ENCODE results near the gene HPCAL1.

The HPCAL1 gene

GRCh38 chr2:10265329-10266132 is 37.2 kb upstream of the HPCAL1 start:
- no peak overlapping the region for H3K4me3 ChIP-seq (ENCODE audit: low read depth, low read length)
- TF ChIP-seq CTCF (IDR thresholded peaks at IDR 0.05; ENCODE audit: low read depth, low read length), result no peak

- no peak overlapping the region for H3K4me3 ChIP-seq (ENCODE audit: low read depth, low read length)
- TF ChIP-seq CTCF (IDR thresholded peaks at IDR 0.05; ENCODE audit: low read depth, low read length), result no peak
Measured at GRCh38 chr2:10266133-10266620, 36.5 kb upstream of the HPCAL1 start.

GRCh38 chr2:10267036-10267435 is 35.7 kb upstream of the HPCAL1 start:
- H3K4me3 ChIP-seq (ENCODE audit: low read depth, low read length), result no peak overlapping the region
- TF ChIP-seq CTCF (IDR thresholded peaks at IDR 0.05; ENCODE audit: low read depth, low read length), result no peak

GRCh38 chr2:10267551-10268465 is 34.9 kb upstream of the HPCAL1 start:
- no peak overlapping the region for H3K4me3 ChIP-seq (ENCODE audit: low read depth, low read length)
- TF ChIP-seq CTCF (IDR thresholded peaks at IDR 0.05; ENCODE audit: low read depth, low read length), result no peak

- no peak for TF ChIP-seq CTCF (IDR thresholded peaks at IDR 0.05; ENCODE audit: low read depth, low read length)
Measured at GRCh38 chr2:10269291-10269690, 33.4 kb upstream of the HPCAL1 start.

GRCh38 chr2:10269711-10270610 is 32.7 kb upstream of the HPCAL1 start:
- H3K4me3 ChIP-seq (ENCODE audit: low read depth, low read length), result no peak overlapping the region
- TF ChIP-seq CTCF (IDR thresholded peaks at IDR 0.05; ENCODE audit: low read depth, low read length), result no peak

More at GRCh38 chr2:10269291-10269690, 33.4 kb upstream of the HPCAL1 start:
- no peak overlapping the region for H3K4me3 ChIP-seq (ENCODE audit: low read depth, low read length)

Measured in WI38 (cell line).